Measurements from ENCODE around the gene C22orf15.
"Not testable (repeated sequence)": the region's sequence is repeated elsewhere in the genome, so short reads cannot be mapped to it uniquely, and the experiment has no call there.

C22orf15 gene

DNA sequence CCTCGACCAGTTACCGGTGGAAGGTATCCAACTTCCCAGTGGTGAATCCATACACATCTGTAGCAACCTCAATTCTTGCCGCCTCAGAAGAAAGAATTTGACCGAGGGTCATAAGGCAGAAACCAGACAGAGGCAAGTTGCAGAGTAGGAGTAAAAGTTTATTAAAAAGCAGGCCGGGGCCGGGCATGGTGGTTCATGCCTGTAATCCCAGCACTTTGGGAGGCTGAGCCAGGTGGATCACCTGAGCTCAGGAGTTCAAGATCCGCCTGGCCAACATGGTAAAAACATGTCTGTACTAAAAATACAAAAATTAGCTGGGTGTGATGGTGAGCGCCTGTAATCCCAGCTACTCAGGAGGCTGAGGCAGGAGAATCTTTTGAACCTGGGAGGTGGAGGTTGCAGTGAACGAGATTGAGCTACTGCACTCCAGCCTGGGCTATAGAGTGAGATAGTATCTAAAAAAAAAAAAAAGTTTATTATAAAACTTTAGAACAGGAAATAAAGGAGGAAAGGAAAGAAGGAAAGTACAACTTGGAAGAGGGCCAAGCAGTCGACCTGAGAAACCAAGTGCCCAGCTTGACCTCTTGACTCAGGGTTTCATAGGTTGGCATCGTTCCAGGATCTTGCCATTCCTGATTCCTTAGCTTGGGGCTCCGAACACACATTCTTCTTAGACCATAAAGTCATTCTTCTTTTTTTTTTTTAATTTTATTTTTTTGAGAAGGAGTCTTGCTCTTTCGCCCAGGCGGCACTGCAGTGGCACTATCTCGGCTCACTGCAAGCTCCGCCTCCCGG is 44.2 kb upstream of the C22orf15 start:
- TF ChIP-seq, protein P1, sequence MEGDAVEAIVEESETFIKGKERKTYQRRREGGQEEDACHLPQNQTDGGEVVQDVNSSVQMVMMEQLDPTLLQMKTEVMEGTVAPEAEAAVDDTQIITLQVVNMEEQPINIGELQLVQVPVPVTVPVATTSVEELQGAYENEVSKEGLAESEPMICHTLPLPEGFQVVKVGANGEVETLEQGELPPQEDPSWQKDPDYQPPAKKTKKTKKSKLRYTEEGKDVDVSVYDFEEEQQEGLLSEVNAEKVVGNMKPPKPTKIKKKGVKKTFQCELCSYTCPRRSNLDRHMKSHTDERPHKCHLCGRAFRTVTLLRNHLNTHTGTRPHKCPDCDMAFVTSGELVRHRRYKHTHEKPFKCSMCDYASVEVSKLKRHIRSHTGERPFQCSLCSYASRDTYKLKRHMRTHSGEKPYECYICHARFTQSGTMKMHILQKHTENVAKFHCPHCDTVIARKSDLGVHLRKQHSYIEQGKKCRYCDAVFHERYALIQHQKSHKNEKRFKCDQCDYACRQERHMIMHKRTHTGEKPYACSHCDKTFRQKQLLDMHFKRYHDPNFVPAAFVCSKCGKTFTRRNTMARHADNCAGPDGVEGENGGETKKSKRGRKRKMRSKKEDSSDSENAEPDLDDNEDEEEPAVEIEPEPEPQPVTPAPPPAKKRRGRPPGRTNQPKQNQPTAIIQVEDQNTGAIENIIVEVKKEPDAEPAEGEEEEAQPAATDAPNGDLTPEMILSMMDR (IDR thresholded peaks at IDR 0.05; ENCODE audit: low read depth, low read length): no peak
- no peak for DNase-seq (ENCODE audit: low read depth in 2 of 2)
- no peak overlapping the region for H3K4me3 ChIP-seq (replicated peaks in 1 of 2; ENCODE audit: low read depth in 2 of 2, low read length in 2 of 2)

DNA sequence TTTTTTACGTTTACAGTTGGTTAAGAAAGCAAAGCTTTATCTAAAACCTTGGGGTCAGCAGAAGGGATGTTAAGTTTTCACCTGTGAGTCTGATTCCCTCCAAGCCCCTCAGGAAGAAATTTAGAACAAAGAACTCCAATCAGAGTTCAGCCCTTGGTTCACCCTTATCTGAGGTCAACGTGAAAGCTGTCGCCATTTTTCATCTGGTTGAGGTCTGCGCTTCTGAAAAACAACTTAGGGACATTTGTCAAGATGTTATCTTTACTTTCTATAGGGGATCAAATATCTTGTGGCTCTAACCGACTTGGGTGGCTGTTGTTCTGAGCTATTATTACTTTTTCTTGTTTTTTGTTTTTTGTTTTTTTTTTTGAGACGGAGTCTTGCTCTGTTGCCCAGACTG is 41.9 kb upstream of the C22orf15 start:
- no peak overlapping the region for H3K4me3 ChIP-seq (replicated peaks in 1 of 2; ENCODE audit: low read depth in 2 of 2, low read length in 2 of 2)
- TF ChIP-seq, protein P1 (IDR thresholded peaks at IDR 0.05; ENCODE audit: low read depth, low read length): no peak
- no peak for DNase-seq (ENCODE audit: low read depth in 2 of 2)

DNA sequence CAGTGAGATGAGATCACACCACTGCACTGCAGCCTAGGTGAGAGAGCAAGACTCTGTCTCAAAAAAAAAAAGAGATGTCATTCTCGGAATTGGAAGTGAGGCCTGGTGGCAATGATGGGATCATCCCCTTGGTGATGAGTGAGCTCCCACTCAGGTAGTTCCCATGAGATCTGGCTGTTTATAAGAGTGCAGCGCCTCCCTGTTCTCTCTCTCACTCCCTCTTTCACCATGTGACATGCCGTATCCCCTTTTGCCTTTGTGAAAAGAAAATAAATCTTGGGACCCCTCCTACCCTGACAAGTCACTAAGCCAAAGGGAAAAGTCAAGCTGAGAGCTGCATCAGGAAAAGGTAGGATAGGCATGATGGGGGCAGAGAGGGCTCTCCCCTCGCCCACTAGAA is 40.6 kb upstream of the C22orf15 start:
- TF ChIP-seq, protein P1 (IDR thresholded peaks at IDR 0.05; ENCODE audit: low read depth, low read length): no peak
- H3K4me3 ChIP-seq (replicated peaks in 1 of 2; ENCODE audit: low read depth in 2 of 2, low read length in 2 of 2): no peak overlapping the region
- DNase-seq (ENCODE audit: low read depth in 2 of 2): no peak

DNA sequence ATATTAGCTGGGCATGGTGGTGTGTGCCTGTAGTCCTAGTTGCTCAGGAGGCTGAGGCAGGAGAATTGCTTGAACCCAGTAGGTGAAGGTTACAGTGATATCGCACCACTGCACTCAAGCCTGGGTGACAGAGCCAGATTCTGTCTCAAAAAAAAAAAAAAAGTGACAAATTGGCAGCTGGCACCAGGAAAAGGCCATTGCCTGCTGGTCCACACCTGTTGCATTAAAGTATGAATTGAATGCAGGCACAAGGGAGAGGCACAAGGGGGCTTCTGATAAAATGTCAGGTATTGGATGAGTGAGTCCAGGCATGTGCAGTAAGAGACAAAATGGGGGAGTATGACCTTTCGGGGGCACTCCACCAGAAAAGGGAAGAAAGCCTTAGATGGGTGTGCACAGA is 40.1 kb upstream of the C22orf15 start:
- no peak for DNase-seq (ENCODE audit: low read depth in 2 of 2)
- H3K4me3 ChIP-seq (replicated peaks in 1 of 2; ENCODE audit: low read depth in 2 of 2, low read length in 2 of 2): no peak overlapping the region
- TF ChIP-seq, protein P1 (IDR thresholded peaks at IDR 0.05; ENCODE audit: low read depth, low read length): no peak

DNA sequence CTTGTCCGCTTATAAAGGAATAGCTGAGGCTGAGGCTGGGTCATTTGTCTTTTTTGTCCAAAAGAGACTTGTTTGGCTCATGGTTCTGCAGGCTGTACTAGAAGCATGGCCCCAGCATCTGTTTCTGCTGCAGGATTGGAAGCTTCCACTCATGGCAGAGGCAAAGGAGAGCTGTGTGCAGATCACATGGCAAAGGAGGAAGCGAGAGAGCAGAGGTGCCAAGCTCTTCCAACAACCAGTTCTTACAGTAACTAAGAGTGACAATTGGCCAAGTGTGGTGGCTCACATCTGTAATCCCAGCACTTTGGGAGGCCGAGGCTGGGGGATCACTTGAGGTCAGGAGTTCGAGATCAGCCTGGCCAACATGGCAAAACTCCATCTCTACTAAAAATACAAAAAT is 34.7 kb upstream of the C22orf15 start:
- DNase-seq (ENCODE audit: low read depth in 2 of 2); H3K4me3 ChIP-seq (replicated peaks in 1 of 2; ENCODE audit: low read depth in 2 of 2, low read length in 2 of 2): not testable (repeated sequence)

DNA sequence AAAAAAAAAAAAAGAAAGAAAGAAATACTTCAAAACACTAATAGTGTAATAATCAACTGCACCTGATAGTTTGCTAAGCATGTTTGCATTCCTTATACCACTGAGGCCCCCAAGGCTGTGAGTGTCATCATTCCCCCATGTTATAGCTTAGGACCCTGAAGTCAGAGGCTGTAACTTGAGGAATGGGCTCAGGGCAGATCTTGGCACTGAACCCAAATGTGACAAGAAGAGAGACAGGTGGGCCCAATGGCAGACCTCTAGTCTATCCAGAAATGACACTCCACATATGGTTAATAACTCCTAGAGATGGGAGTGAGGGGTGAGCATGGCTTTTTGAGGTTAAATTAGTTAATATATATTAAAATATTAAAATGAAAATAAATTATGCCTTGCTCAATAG is 25.1 kb upstream of the C22orf15 start:
- no peak overlapping the region for H3K4me3 ChIP-seq (replicated peaks in 1 of 2; ENCODE audit: low read depth in 2 of 2, low read length in 2 of 2)
- TF ChIP-seq, protein P1 (IDR thresholded peaks at IDR 0.05; ENCODE audit: low read depth, low read length): no peak
- no peak for DNase-seq (ENCODE audit: low read depth in 2 of 2)

DNA sequence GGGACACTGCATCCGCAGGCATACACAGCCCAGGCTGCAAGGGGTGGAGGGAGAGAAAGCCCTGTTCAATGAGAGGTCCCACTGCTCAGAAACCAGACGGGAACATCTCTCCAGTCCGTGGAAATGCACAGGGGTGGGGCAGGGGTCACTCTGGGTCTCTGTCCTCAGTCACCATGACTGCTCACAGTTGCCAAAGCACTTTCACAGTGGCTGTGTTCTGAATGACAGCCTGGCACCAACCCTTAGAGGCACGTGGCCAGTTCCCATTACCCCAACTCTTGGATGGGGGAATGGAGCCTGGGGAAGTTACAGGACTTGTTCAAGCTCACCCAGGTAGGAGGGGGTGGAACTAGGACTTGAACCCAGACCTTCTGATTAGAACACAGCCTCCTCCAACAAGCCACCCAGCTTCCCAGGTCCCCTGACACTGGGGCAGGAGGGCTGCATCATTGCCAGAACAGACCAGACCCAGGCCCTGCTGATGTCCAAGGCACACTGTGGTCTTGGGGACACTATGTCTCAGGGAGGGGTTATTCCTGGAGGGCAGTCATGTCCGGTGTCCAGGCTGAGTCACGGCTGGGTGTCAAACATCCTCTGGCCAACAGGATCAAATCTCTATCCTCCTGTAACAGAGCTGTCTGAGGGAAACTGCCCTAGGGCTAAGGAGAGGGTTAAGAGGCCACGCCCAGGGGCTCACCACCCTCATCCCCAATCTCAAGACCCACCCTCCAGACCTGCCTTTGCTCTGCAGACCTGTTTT is 20.1 kb upstream of the C22orf15 start:
- peak in 1 of 2 donors; percentile 43 for DNase-seq (ENCODE audit: low read depth in 2 of 2)
- no peak overlapping the region for H3K4me3 ChIP-seq (replicated peaks in 1 of 2; ENCODE audit: low read depth in 2 of 2, low read length in 2 of 2)
- TF ChIP-seq, protein P1 (IDR thresholded peaks at IDR 0.05; ENCODE audit: low read depth, low read length): no peak

All from cardiac fibroblast (primary cell).